ENCODE measurements around the gene CNKSR2. TPM values are rescaled to one million over a fixed set of nuclear protein-coding genes. Genes with fewer than 3 reads are reported as not detected.
A peak's percentile ranks its signal among the peaks of the same experiment; 100 is the strongest.
"Not testable (repeated sequence)": the region's sequence is repeated elsewhere in the genome, so short reads cannot be mapped to it uniquely, and the experiment has no call there.

CNKSR2 gene
- total RNA-seq, 1 donor, result 0.99 TPM

DNA sequence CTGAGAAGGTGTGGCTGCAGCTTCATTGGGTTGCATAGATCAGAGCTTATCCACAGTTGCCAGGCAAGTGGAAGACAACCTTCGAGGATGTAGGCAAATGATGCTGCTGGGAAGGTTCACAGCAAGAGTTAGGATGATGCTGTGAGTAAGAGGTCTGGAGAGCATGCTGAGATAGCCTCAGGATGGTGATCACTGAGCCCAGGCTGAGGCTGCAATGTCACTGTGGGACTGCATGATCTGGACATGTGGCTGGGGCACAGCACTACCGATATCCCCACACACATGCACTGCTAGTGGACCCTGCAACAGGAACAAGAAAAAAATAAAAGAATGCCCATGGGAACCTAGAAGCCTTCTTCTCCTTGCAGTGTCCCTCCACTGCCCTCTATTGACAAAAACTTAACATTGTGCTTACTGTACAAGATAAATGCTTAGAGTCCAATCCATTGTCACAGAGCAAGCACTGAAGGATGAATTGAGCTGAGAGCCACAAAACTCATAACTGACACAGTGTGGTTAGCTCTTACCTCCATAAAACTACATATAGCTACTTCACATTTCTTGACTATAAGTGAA, 105.6 kb downstream of the CNKSR2 start:
- TF ChIP-seq, protein P1, sequence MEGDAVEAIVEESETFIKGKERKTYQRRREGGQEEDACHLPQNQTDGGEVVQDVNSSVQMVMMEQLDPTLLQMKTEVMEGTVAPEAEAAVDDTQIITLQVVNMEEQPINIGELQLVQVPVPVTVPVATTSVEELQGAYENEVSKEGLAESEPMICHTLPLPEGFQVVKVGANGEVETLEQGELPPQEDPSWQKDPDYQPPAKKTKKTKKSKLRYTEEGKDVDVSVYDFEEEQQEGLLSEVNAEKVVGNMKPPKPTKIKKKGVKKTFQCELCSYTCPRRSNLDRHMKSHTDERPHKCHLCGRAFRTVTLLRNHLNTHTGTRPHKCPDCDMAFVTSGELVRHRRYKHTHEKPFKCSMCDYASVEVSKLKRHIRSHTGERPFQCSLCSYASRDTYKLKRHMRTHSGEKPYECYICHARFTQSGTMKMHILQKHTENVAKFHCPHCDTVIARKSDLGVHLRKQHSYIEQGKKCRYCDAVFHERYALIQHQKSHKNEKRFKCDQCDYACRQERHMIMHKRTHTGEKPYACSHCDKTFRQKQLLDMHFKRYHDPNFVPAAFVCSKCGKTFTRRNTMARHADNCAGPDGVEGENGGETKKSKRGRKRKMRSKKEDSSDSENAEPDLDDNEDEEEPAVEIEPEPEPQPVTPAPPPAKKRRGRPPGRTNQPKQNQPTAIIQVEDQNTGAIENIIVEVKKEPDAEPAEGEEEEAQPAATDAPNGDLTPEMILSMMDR (IDR thresholded peaks at IDR 0.05; ENCODE audit: insufficient read depth, low read length), result peak; percentile 75
- no peak overlapping the region for H3K4me3 ChIP-seq (ENCODE audit: low read depth, low read length)
- DNase-seq (ENCODE audit: low read depth), result peak; percentile 74

DNA sequence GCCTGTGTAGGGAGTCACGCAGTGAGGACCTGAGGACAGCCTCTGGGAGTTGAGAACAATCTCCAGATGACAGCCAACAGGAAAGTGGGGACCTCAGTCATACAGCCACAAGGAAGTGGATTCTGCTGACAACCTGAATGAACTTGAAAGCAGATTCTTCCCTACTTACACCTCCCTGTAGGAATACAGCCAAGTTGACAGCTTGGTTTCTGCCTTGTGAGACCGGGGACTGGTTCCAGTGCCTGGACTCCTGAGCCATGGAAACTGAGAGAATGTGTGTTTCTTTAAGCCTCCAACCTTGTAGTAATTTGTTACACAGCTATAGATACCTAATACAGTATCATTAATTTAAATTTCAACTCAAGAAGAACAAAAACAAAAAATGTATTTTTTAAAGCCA, 107.5 kb downstream of the CNKSR2 start:
- TF ChIP-seq, protein P1 (IDR thresholded peaks at IDR 0.05; ENCODE audit: insufficient read depth, low read length), result no peak
- DNase-seq (ENCODE audit: low read depth), result no peak
- H3K4me3 ChIP-seq (ENCODE audit: low read depth, low read length), result no peak overlapping the region

DNA sequence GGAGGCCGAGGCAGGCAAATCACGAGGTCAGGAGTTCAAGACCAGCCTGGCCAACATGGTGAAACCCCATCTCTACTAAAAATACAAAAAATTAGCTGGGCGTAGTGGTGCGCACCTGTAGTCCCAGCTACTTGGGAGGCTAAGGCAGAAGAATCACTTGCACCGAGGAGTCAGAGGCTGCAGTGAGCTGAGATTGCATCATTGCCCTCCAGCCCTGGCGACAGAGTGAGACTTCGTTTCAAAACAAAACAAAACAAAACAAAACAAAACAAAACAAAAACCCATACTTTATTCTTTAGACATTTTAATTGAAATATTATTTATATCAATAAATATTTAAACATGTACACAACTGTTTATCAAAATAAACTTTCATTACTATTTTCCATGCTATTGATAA, 109.8 kb downstream of the CNKSR2 start:
- not testable (repeated sequence) for DNase-seq (ENCODE audit: low read depth); H3K4me3 ChIP-seq (ENCODE audit: low read depth, low read length)

DNA sequence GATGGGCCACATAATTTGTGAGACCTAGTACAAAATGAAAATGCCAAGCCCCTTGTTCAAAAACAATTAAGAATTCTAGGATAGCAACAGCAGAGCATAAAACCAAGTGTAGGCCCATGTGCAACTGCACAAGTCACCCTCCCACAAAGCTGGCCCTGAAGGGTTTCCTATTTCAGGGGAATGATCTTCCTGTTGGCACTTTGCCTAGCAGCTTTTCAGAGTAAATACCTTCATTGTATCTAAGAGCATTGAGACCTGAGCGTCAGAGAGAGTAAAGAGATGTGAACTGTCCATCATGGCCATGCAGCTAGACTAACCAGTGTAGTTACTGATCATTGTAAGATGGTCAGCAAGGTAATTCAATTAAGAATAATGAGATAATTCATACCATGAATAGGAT, 113.6 kb downstream of the CNKSR2 start:
- H3K4me3 ChIP-seq (ENCODE audit: low read depth, low read length), result no peak overlapping the region
- DNase-seq (ENCODE audit: low read depth), result no peak
- TF ChIP-seq, protein P1 (IDR thresholded peaks at IDR 0.05; ENCODE audit: insufficient read depth, low read length), result no peak

DNA sequence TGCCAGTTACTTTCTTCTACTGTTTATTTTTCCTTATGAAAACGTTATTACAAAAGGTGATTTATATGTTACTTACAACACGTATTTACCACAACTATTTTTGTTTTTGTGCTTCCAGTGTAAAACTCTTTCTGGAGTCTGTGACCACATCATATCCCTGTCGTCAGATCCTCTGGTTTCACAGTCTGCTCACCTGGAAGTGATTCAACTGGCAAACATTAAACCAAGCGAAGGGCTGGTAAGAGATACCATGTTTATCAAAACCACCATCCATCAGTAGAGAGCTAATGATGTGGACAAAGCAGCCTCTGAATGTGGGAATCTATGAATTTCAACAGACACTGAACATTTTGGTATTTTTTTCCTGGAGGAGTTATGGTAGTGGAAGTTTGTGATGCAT, 116.1 kb downstream of the CNKSR2 start:
- TF ChIP-seq, protein P1 (IDR thresholded peaks at IDR 0.05; ENCODE audit: insufficient read depth, low read length), result no peak
- no peak for DNase-seq (ENCODE audit: low read depth)
- no peak overlapping the region for H3K4me3 ChIP-seq (ENCODE audit: low read depth, low read length)

DNA sequence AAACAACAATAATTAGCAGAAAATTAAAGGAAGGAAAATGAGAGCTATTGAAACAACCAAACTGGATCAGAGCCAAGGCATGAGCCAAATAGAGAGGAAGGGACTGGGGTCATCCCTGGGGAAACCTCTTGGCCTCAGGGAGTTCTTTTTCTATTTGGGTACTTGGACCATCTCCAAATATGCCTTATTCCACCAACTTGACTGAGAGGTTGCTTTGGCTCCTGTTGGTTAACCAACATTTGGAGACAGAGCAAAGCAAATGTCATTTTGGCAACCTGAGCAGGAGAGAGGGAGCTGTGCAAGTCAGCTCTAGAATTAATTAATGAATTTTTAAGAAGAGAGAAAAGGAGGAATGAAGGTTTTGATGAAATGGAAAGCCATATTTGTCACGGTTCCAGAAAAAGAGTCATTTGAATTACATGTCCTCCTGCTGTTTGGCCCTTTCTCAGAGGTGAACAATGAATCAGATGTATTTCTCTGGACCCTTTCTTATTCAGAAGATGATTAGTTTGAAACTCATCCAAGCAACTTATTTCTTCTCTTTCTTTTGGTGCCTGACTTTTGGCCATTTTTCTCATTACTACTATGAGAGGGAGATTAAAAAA, 119.1 kb downstream of the CNKSR2 start:
- TF ChIP-seq, protein P1 (IDR thresholded peaks at IDR 0.05; ENCODE audit: insufficient read depth, low read length), result no peak
- DNase-seq (ENCODE audit: low read depth), result peak; percentile 41
- H3K4me3 ChIP-seq (ENCODE audit: low read depth, low read length), result no peak overlapping the region

DNA sequence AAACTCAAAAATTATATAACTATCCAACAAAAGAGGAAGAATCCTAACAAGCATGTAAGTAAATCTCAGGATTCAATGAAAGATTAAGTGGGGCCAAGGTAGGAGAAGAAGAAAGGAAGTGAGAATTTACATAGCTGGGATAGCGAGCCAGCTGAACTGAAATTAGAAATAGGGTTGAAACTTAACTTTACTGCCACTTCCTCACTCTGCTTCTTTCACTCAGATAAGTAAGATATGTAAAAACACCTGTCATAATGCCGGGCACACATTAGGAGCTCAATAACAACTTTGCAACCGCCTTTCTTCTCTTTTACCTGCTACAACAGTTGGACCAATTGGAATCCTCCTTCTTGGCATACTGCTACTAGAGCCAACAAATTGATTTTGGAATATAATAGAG, 129.4 kb downstream of the CNKSR2 start:
- TF ChIP-seq, protein P1 (IDR thresholded peaks at IDR 0.05; ENCODE audit: insufficient read depth, low read length), result no peak
- no peak overlapping the region for H3K4me3 ChIP-seq (ENCODE audit: low read depth, low read length)
- DNase-seq (ENCODE audit: low read depth), result no peak
